ENCODE results near the gene MACROD1.

Gene MACROD1

DNA sequence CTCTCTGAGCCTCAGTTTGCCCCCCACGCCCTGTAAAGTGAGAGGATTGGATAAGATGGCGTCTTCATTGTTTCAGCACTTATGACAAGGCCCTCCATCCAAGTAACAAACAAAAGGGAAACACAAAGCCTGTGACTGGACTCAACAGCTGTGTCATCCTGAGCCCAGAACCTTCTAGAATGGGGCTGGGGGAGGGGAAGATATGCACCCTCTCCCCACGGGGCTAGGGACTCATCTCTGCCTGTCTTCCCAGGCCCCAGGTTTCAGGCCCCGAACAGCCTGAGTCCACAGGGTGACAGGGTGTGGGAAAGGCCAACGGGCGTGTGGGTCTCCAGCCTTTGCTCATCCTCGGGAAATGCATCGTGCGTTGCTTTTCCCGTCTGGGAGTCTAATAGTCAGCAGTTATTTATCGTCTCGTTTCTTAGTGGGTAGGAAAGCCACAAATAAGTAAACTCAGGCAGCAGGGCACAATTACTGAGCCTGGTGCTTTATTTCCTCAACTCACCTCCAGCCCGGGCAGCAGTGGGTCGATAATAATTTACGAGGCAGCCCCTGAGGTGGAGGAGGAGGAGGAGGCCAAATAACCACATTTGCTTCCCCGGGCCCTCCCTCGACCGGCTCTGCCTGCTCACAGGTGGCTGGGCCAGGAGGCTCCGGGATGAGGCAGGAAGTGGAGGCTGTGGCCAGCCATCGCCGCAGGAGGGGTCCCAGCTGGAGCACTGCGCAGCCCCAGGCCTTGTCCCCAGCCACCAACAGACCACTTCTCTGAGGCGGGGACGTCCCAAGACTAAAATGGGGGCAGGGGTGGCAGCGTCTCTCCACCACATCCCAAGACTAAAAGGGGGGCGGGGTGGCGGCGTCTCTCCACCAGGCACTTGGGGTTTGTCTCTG, 75.8 kb downstream of the MACROD1 start:
- peaks cover 55% of the 10 kb centered on the region for H3K27me3 Mint-ChIP-seq
- no peaks in the 10 kb centered on the region for H3K9me3 Mint-ChIP-seq
- H3K36me3 Mint-ChIP-seq, result no peaks in the 10 kb centered on the region
- peaks cover 6% of the 10 kb centered on the region for H3K4me1 Mint-ChIP-seq
- no peak for ATAC-seq
- H3K4me3 Mint-ChIP-seq, result no peak overlapping the region
- no peak overlapping the region for H3K27ac Mint-ChIP-seq

DNA sequence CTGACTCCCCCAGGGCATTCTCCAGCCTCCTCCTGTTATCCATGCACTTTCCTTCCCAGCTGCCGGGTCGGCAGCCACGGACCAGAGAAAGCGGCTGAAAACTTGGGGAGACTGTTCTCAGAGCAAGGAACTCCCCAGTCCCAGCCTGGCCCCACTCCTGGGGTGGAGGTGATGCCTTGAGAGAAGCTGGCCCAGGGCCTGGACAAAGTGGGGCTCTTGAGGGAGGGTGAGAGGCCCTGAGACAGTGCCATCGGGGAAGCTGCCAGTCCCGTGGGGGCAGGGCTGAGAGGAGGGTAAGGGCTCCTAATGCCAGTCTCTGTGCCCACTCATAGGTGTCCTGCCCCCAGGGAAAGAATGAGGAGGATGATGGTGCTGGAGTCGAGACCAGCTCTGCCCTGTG, 76.4 kb downstream of the MACROD1 start:
- Mint-ChIP-seq H3K27ac (no peak overlapping the region), H3K36me3 (no peaks in the 10 kb centered on the region), H3K4me1 (peaks cover 6% of the 10 kb centered on the region), H3K9me3 (no peaks in the 10 kb centered on the region), H3K4me3 (no peak overlapping the region), H3K27me3 (peaks cover 55% of the 10 kb centered on the region)
- ATAC-seq, result no peak

DNA sequence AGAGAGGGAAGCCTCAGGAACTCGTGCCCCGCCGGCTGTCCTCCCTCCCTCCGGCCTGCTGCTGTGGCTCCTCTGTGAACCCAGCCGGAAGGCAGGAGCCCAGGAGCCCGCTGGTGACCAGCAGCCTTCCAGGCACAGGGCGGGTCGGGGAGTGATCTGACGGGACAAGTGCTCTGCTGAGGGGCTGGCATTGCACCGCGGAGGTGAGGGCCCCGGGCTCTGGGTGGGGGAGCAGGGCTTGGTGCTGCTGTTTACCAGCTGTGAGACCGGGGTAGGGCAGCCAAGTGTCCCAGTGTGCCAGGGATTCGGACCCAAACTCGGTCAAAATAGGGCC, 76.9 kb downstream of the MACROD1 start:
- Mint-ChIP-seq H3K27ac (no peak overlapping the region), H3K4me3 (no peak overlapping the region), H3K36me3 (no peaks in the 10 kb centered on the region), H3K27me3 (peaks cover 55% of the 10 kb centered on the region), H3K4me1 (peaks cover 6% of the 10 kb centered on the region), H3K9me3 (no peaks in the 10 kb centered on the region)
- no peak for ATAC-seq

DNA sequence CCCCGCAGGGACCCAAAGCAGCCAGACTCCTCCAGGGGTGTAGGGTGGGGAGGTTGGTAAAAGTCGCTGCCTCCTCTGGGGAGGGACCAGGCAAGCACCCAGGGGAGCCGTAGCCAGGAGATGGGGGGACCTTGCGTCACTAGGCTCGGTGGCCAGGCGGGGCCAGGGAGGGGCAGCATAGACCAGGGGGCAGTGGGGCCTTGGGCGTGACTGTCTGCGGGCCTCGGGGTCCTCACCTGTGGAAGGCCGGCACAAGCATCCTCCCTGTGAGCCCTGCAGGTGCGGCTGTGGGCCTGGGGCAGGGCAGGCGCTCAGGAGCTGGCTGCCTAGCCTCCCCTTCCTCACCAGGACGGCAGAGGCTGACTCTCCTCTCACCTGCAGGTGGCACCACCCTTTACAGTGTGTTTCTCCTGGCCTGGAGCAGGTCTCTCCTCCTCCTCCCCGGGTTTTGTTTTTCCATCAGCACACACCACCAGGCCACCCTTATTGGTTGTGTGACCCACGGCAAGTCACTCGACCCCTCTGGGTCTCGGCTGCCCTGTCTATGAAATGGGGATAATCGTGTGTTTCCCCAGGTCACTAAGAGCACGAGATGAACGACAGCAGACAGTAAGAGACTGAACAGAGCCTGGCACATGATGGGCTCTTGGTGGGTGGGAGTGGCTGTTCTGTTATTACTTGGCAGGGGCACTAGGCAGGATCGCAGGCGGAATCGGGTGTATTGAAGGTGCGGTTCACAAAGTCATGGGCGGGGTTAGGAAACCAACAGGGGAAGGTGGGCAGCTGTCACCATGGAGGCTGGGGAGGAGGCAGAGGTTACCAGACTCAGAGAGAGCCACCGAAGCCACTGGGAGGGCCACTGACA, 77.5 kb downstream of the MACROD1 start:
- peaks cover 6% of the 10 kb centered on the region for H3K4me1 Mint-ChIP-seq
- no peaks in the 10 kb centered on the region for H3K9me3 Mint-ChIP-seq
- H3K27ac Mint-ChIP-seq, result no peak overlapping the region
- H3K4me3 Mint-ChIP-seq, result no peak overlapping the region
- H3K36me3 Mint-ChIP-seq, result no peaks in the 10 kb centered on the region
- peaks cover 55% of the 10 kb centered on the region for H3K27me3 Mint-ChIP-seq
- ATAC-seq, result no peak

DNA sequence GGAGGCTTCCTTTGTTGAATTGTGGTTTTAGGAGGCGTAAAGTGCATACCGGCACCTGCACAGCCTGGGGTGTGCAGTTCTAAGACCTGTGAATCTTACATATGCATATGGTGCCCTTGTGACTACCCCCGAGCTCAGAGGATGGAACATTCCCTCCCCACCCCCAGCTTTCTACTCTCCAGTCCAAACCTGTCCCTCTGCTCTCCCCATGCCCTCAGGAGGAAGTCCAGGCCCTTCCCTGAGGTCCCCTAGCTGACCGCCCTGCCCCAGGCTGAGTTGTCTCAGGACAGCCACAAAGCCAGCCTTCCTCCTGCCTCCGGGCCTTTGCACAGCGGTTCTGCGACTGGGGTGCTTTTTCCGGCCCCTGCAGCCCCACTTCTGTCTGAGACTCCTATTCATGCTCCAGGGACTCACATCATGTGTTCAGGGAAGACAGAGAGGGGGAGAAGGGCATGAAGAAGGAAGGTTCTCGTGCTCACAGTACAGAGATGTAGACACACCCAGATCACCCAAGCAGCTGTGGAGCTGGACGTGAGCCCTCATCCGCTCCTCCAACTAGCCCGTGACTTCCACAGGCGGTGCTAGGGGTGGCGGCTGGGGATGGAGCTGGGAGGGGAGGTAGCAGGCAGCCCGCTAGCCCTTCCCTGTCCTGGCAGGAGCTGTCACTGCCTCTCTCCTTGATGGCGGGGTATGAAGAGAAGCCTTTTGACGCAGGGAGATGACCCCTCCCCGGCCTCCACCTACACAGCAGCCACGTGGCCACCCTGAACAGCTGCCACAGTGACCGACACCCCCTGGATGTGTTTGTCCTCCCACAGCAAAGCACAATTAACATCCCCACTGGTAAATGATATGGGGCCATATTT, 79.4 kb downstream of the MACROD1 start:
- Mint-ChIP-seq H3K27me3 (peaks cover 49% of the 10 kb centered on the region), H3K4me1 (peaks cover 6% of the 10 kb centered on the region), H3K36me3 (no peaks in the 10 kb centered on the region), H3K4me3 (no peak overlapping the region), H3K27ac (no peak overlapping the region), H3K9me3 (no peaks in the 10 kb centered on the region)
- no peak for ATAC-seq

DNA sequence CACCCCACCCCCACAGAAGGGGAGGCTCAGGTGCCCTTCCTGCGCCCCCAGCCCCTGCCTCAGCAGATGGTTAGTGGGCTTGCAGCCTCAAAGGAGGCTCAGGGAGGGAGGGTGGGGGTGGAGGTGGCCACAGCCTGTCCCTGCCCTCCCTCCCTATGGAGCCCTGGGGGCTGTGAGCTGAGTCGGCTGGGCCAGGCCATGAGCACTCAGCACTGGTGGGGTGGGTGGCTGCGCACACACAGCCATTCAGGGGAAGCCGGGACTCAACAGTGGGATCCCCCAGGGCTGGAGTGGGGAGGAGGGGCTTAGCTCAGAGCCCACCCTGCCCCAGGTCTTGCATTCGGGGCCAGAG, 80.0 kb downstream of the MACROD1 start:
- no peak overlapping the region for H3K27ac Mint-ChIP-seq
- peaks cover 49% of the 10 kb centered on the region for H3K27me3 Mint-ChIP-seq
- H3K36me3 Mint-ChIP-seq, result no peaks in the 10 kb centered on the region
- H3K9me3 Mint-ChIP-seq, result no peaks in the 10 kb centered on the region
- H3K4me1 Mint-ChIP-seq, result peaks cover 6% of the 10 kb centered on the region
- no peak for ATAC-seq
- no peak overlapping the region for H3K4me3 Mint-ChIP-seq

DNA sequence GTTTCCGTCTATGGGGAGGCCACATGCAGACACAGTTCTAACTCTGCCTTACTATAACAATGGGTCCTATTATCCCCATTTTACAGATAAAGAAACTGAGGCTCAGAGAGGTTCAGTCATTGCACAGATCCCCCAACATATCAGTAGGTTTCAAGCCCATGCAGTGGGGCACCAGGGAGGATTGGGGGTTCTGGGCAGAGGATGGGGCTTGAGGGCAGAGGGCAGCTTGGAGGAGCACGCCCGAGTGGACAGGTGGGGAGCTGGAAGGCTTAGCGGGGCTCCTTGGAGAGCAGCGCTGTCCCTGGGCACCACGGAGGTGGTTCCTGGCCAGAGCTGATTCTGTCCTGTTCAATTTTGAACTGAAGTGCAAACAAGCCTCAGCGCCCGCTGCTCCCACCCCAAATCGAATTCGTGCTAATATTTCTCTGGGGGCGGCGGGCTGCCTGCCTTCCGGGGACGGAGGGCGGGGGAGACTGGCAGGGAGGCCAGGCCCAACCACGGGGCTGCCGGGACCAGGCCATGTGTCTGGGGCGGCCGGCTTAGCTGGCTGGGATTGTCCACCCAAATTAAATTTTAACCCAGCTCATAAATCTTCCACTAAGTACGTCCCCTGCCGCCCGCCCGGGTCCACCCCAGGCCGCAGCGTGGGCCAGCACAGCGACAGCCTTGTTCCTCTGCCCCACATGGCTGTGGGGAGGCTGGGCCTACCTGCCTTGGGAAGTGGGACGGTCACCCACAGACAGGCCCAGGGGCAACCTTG, 80.8 kb downstream of the MACROD1 start:
- Mint-ChIP-seq H3K9me3 (no peaks in the 10 kb centered on the region), H3K36me3 (no peaks in the 10 kb centered on the region), H3K27me3 (peaks cover 43% of the 10 kb centered on the region), H3K4me3 (no peak overlapping the region), H3K27ac (no peak overlapping the region), H3K4me1 (peaks cover 6% of the 10 kb centered on the region)
- ATAC-seq, result no peak

DNA sequence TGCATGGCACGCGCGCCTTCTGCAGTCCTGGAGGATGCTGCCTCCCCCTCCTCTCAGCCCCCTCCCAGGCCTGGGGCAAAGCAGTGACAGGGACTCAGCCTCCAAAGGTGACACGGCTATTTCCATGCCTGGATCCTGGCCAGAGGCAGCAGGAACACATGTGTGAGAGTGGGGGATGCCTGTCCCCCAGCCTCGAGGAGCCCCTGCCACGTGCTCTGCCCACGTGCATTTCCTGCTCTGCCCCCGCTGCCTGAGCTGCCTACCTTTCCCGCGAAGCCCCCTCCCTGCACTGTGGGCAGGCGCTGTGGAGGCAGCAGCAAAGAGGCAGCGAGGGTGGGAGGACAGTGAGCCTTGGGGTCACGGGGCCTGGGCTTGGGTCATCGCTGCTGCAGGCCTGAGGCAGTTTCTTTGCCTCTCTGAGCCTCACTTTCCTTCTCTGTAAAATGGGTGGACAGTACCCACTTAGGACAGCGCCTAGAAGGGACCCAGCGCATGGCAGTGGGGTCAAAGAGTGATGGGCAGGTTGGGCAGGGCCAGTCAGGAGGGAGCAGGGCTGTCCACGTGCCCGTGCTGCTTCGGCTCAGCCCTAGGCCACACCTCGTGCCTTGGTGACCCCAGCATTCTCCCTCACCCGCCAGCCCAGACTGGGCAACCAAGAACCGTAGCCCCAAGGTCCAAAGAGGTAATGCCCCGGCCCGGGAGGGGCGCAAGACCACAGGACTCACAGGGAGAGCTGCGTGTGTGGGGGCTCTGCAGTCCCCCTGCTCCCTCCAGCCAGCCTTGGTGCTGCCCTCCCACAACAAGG, 81.6 kb downstream of the MACROD1 start:
- Mint-ChIP-seq H3K27me3 (peaks cover 39% of the 10 kb centered on the region), H3K9me3 (no peaks in the 10 kb centered on the region), H3K36me3 (no peaks in the 10 kb centered on the region), H3K4me3 (no peak overlapping the region), H3K27ac (no peak overlapping the region), H3K4me1 (peaks cover 6% of the 10 kb centered on the region)
- no peak for ATAC-seq

DNA sequence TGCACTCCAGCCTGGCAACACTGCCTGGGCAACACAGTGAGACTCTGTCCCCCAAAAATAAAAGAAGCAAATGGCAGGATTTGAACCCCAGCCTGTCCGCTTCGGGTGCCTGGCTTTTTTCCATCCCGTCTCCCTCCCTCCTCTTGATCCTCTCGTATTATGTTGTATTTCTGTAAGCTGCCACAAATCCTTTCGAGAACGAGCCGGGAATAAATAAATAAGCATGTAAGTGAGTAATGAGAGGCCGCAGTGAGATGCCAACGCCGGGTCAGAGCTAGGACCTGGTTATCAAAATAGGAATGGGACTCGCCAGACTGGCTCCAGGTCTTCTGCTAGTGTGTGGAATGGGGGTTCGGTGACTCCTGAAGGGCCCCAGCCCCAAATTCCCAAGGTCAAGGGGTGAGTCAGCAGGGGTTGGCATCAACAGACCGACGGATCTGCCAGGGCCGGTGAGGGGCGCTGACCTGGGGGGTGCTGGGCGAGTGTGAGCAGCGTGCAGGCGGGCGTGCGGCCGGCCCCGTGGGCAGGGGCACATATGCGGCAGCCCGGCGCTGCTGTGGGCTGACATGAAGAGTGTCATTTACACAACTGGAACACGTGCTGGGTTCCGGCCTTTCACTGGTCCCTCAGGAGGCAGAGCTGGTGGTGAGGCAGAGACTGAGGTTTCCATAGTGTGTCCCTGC, 82.4 kb downstream of the MACROD1 start:
- Mint-ChIP-seq H3K4me3 (no peak overlapping the region), H3K27ac (no peak overlapping the region), H3K27me3 (peaks cover 39% of the 10 kb centered on the region), H3K36me3 (no peaks in the 10 kb centered on the region), H3K4me1 (peaks cover 3% of the 10 kb centered on the region), H3K9me3 (no peaks in the 10 kb centered on the region)
- ATAC-seq, result no peak

DNA sequence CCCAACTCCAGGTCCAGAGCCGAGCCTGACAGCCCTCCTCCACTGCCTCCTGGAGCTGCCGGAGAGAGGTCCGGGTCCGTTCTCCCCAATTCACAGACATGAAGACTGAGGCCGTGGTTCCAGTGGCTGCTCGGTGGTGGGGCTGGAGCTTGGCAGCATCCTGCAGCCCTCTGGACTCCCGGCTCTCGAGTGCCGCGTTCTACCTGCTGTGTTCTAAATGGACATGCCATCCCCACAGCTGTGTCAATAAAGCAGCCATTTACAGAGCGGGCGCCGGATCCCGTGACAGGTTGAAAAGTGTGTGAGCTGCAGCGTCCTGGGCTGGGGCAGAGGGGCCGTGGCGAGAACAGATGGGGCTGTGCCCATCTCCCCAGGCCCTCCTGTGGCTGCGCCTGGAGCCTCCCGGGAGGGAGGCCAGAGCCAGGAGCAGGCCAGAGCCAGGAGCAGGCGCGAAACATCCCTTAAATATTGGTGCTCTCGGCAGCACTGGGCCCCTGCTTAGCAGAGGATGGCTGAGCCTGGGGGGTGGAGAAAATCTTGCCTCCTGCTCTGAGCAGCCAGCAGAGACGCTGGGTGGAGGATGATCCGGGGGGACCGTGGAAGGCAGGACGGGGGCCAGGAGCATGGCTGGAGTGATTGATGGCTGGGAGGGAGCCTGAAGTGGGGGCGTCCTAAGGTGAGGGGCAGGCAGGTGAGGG, 84.0 kb downstream of the MACROD1 start:
- Mint-ChIP-seq H3K4me1 (no peaks in the 10 kb centered on the region), H3K4me3 (no peak overlapping the region), H3K27me3 (peaks cover 23% of the 10 kb centered on the region), H3K9me3 (no peaks in the 10 kb centered on the region), H3K27ac (no peak overlapping the region), H3K36me3 (no peaks in the 10 kb centered on the region)
- no peak for ATAC-seq

DNA sequence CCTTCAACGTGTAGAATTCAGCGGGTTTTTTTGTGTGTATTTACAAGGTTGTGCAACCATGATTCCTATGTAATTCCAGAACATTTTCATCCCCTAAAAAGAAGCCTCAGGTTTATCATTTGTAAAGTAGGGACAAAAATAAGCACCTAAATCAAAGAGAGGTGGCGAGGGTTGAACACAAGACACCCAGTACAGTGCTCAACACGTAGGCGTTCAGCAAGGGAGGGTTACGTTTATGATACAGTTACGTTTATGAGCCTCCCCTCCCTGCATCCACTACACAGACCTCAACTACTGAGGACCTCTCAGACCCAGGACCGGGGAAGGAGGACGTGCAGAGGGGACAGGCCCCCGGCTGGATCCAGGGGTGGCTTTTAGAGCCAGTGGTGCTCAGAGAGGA, 85.5 kb downstream of the MACROD1 start:
- H3K4me3 Mint-ChIP-seq, result no peak overlapping the region
- H3K9me3 Mint-ChIP-seq, result no peaks in the 10 kb centered on the region
- no peaks in the 10 kb centered on the region for H3K4me1 Mint-ChIP-seq
- no peak for ATAC-seq
- H3K27ac Mint-ChIP-seq, result no peak overlapping the region
- no peaks in the 10 kb centered on the region for H3K36me3 Mint-ChIP-seq
- peaks cover 12% of the 10 kb centered on the region for H3K27me3 Mint-ChIP-seq

DNA sequence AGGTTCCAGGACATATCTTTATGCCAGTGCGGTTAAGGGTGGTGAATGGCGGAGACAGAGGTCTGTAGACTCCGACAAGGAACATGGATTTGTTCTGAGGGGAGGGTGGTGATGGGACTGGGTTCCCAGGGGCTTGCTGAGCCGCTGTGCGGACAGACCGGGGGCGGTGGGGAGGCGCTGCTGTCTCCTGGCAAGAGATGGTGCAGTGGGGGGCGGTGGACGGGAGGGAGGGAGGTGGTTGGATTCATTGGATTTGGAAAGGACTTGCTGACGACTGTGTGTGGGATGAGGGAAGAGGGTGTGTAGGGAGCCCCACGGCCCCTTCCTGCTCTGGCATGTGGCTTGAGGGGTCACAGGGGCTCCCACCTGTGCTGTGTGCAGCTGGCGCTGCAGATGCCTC, 87.0 kb downstream of the MACROD1 start:
- ATAC-seq, result no peak
- peaks cover 7% of the 10 kb centered on the region for H3K4me1 Mint-ChIP-seq
- no peak overlapping the region for H3K4me3 Mint-ChIP-seq
- no peak overlapping the region for H3K27ac Mint-ChIP-seq
- H3K36me3 Mint-ChIP-seq, result no peaks in the 10 kb centered on the region
- peaks cover 12% of the 10 kb centered on the region for H3K27me3 Mint-ChIP-seq
- H3K9me3 Mint-ChIP-seq, result no peaks in the 10 kb centered on the region

DNA sequence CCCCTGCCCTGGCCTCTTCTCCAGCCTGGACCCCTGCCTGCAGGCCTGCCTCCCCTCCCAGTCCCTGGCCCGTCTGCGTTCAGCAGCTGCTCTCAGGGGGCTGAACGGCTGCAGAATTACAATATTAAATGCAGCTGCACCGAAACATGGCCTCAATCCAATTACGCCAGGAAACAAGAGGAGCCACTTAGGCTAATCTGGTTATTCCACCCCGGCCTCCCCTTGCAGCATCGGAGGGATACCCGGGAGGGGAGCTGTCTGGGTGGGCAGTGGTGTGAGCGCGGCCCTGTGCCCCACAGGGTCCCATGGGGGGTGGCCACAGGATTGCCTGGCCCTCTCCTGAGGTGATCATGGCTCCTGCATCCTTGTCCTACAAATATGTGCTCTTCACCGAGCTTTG, 87.6 kb downstream of the MACROD1 start:
- H3K27ac Mint-ChIP-seq, result no peak overlapping the region
- no peak overlapping the region for H3K4me3 Mint-ChIP-seq
- H3K27me3 Mint-ChIP-seq, result peaks cover 12% of the 10 kb centered on the region
- H3K9me3 Mint-ChIP-seq, result no peaks in the 10 kb centered on the region
- no peaks in the 10 kb centered on the region for H3K36me3 Mint-ChIP-seq
- ATAC-seq, result no peak
- peaks cover 9% of the 10 kb centered on the region for H3K4me1 Mint-ChIP-seq

All from stimulated activated memory B cell treated with anti-CD40 and anti-IgM and Interleukin-4, amounts not matched to agents 10 μg/mL and 1 μg/mL and 100 μg/mL, for 72 hours (primary cell).